Measurements from ENCODE around the gene ADAM23.

The ADAM23 gene

GRCh38 chr2:206563374-206563773 lies 120.0 kb downstream of the ADAM23 start:
- ATAC-seq (ENCODE audit: insufficient read depth, low read depth): no peak
- H3K9ac ChIP-seq (ENCODE audit: low read depth, low read length): no peak overlapping the region
- no peak overlapping the region for H3K4me2 ChIP-seq (ENCODE audit: insufficient read depth, low read length)
- H3K9me3 ChIP-seq (ENCODE audit: insufficient read depth, low read length, severe bottlenecking): no peaks in the 10 kb centered on the region
- DNase-seq: no peak
- H3K27ac ChIP-seq (ENCODE audit: low read length): no peak overlapping the region
- no peaks in the 10 kb centered on the region for H3K4me1 ChIP-seq (ENCODE audit: insufficient read depth, low read length)
- no peaks in the 10 kb centered on the region for H4K20me1 ChIP-seq (ENCODE audit: insufficient read depth, low read length)
- H3K27me3 ChIP-seq (ENCODE audit: insufficient read depth, low read length, poor library complexity): peaks cover 8% of the 10 kb centered on the region
- no peaks in the 10 kb centered on the region for H3K36me3 ChIP-seq (ENCODE audit: insufficient read depth, low read length)
- H3K79me2 ChIP-seq (ENCODE audit: insufficient read depth, low read length): no peaks in the 10 kb centered on the region
- no peak overlapping the region for H3K4me3 ChIP-seq (ENCODE audit: low read depth in 1 of 2, low read length in 2 of 2)
- no peak overlapping the region for H2AFZ ChIP-seq (ENCODE audit: low read depth, low read length)
- TF ChIP-seq CTCF (IDR thresholded peaks at IDR 0.05; ENCODE audit: borderline replicate concordance, extremely low read depth, low read length, poor library complexity, severe bottlenecking) (no peak), EZH2 (IDR thresholded peaks at IDR 0.05; ENCODE audit: borderline replicate concordance, low read depth, low read length, severe bottlenecking) (no peak)

DNA sequence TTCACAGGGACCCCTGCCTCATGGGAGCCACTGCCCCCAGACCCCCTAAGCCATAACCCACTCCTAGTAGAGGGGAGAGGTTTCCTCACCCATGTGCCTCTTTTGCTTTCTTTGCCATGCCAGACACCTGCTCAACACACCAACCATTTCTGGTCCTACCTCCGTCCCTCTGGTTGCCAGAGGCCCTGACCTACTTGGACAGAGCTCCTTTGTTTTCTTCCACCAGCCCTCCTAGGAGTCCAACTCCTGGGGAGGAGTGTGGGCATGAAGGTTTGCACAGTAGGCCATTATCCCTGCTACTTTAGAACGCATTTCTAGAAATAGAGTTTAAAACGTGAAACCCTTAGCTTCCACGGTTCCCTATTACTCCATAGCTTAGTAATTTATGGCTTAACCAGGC lies 122.3 kb downstream of the ADAM23 start:
- Histone ChIP-seq H3K4me1 (ENCODE audit: insufficient read depth, low read length) (no peaks in the 10 kb centered on the region), H3K9ac (ENCODE audit: low read depth, low read length) (no peak overlapping the region), H4K20me1 (ENCODE audit: insufficient read depth, low read length) (no peaks in the 10 kb centered on the region), H2AFZ (ENCODE audit: low read depth, low read length) (no peak overlapping the region), H3K4me3 (ENCODE audit: low read depth in 1 of 2, low read length in 2 of 2) (no peak overlapping the region), H3K79me2 (ENCODE audit: insufficient read depth, low read length) (no peaks in the 10 kb centered on the region), H3K9me3 (ENCODE audit: insufficient read depth, low read length, severe bottlenecking) (no peaks in the 10 kb centered on the region), H3K4me2 (ENCODE audit: insufficient read depth, low read length) (no peak overlapping the region), H3K36me3 (ENCODE audit: insufficient read depth, low read length) (no peaks in the 10 kb centered on the region), H3K27ac (ENCODE audit: low read length) (no peak overlapping the region), H3K27me3 (ENCODE audit: insufficient read depth, low read length, poor library complexity) (peaks cover 2% of the 10 kb centered on the region)
- ATAC-seq (ENCODE audit: insufficient read depth, low read depth): no peak
- no peak for DNase-seq
- no peak for TF ChIP-seq EZH2 (IDR thresholded peaks at IDR 0.05; ENCODE audit: borderline replicate concordance, low read depth, low read length, severe bottlenecking)
- no peak for TF ChIP-seq CTCF (IDR thresholded peaks at IDR 0.05; ENCODE audit: borderline replicate concordance, extremely low read depth, low read length, poor library complexity, severe bottlenecking)

DNA sequence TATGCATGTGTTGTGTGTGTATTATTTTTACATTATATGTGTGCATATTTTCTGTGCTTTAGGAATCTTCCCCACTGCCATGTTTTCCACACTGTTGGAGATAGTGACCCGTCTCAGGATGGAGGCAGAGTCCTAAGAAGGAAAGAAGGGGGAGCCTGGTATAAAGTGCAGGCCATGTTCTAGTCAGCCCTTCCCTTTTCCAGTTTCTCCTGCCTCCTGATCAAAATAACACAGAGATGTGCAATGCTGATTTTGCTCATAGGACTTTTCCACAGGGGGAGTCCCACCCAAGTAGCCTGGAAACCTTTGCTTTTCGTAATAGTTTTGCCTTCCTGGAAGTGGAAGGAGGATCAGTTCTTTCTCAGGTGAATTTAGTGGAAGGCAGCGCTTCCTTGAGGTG lies 126.1 kb downstream of the ADAM23 start:
- Histone ChIP-seq H3K79me2 (ENCODE audit: insufficient read depth, low read length) (no peaks in the 10 kb centered on the region), H3K27ac (ENCODE audit: low read length) (no peak overlapping the region), H3K36me3 (ENCODE audit: insufficient read depth, low read length) (no peaks in the 10 kb centered on the region), H3K9ac (ENCODE audit: low read depth, low read length) (no peak overlapping the region), H2AFZ (ENCODE audit: low read depth, low read length) (no peak overlapping the region), H3K9me3 (ENCODE audit: insufficient read depth, low read length, severe bottlenecking) (no peaks in the 10 kb centered on the region), H3K27me3 (ENCODE audit: insufficient read depth, low read length, poor library complexity) (peaks cover 2% of the 10 kb centered on the region), H3K4me3 (ENCODE audit: low read depth in 1 of 2, low read length in 2 of 2) (no peak overlapping the region), H3K4me2 (ENCODE audit: insufficient read depth, low read length) (no peak overlapping the region), H4K20me1 (ENCODE audit: insufficient read depth, low read length) (no peaks in the 10 kb centered on the region), H3K4me1 (ENCODE audit: insufficient read depth, low read length) (no peaks in the 10 kb centered on the region)
- ATAC-seq (ENCODE audit: insufficient read depth, low read depth): no peak
- no peak for TF ChIP-seq EZH2 (IDR thresholded peaks at IDR 0.05; ENCODE audit: borderline replicate concordance, low read depth, low read length, severe bottlenecking)
- TF ChIP-seq CTCF (IDR thresholded peaks at IDR 0.05; ENCODE audit: borderline replicate concordance, extremely low read depth, low read length, poor library complexity, severe bottlenecking): no peak
- DNase-seq: no peak

GRCh38 chr2:206570199-206570598 lies 126.9 kb downstream of the ADAM23 start:
- Histone ChIP-seq H3K4me2 (ENCODE audit: insufficient read depth, low read length) (no peak overlapping the region), H3K9ac (ENCODE audit: low read depth, low read length) (no peak overlapping the region), H3K36me3 (ENCODE audit: insufficient read depth, low read length) (no peaks in the 10 kb centered on the region), H3K27me3 (ENCODE audit: insufficient read depth, low read length, poor library complexity) (peaks cover 2% of the 10 kb centered on the region), H3K27ac (ENCODE audit: low read length) (no peak overlapping the region), H3K9me3 (ENCODE audit: insufficient read depth, low read length, severe bottlenecking) (no peaks in the 10 kb centered on the region), H2AFZ (ENCODE audit: low read depth, low read length) (no peak overlapping the region), H3K4me1 (ENCODE audit: insufficient read depth, low read length) (no peaks in the 10 kb centered on the region), H3K79me2 (ENCODE audit: insufficient read depth, low read length) (no peaks in the 10 kb centered on the region), H3K4me3 (ENCODE audit: low read depth in 1 of 2, low read length in 2 of 2) (no peak overlapping the region), H4K20me1 (ENCODE audit: insufficient read depth, low read length) (no peaks in the 10 kb centered on the region)
- DNase-seq (no peak), ATAC-seq (ENCODE audit: insufficient read depth, low read depth) (no peak)
- TF ChIP-seq CTCF (IDR thresholded peaks at IDR 0.05; ENCODE audit: borderline replicate concordance, extremely low read depth, low read length, poor library complexity, severe bottlenecking) (no peak), EZH2 (IDR thresholded peaks at IDR 0.05; ENCODE audit: borderline replicate concordance, low read depth, low read length, severe bottlenecking) (no peak)

Measured in DND-41 (cell line).